ENCODE data around the gene CCDC178.

CCDC178 gene

DNA sequence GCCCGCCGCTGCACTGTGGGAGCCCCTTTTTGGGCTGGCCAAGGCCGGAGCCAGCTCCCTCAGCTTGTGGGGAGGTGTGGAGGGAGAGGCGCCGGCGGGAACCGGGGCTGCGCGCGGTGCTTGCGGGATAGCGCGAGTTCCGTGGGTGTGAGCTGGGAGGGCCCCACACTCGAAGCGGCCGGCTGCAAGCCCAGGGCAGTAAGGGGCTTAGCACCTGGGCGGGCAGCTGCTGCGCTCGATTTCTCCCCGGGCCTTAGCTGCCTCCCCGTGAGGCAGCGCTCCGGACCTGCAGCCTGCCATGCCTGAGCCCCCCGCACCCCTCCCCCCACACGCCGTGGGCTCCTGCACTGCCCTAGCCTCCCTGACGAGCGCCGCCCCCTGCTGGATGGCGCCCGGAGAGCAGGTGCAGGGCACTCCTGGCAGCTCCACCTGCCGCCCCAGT, 124.4 kb downstream of the CCDC178 start:
- no peak for TF ChIP-seq SPI1 (IDR thresholded peaks at IDR 0.05; ENCODE audit: borderline replicate concordance, low read depth)
- TF ChIP-seq POLR2AphosphoS5 (IDR thresholded peaks at IDR 0.05; ENCODE audit: low read depth): no peak
- TF ChIP-seq, protein P1, sequence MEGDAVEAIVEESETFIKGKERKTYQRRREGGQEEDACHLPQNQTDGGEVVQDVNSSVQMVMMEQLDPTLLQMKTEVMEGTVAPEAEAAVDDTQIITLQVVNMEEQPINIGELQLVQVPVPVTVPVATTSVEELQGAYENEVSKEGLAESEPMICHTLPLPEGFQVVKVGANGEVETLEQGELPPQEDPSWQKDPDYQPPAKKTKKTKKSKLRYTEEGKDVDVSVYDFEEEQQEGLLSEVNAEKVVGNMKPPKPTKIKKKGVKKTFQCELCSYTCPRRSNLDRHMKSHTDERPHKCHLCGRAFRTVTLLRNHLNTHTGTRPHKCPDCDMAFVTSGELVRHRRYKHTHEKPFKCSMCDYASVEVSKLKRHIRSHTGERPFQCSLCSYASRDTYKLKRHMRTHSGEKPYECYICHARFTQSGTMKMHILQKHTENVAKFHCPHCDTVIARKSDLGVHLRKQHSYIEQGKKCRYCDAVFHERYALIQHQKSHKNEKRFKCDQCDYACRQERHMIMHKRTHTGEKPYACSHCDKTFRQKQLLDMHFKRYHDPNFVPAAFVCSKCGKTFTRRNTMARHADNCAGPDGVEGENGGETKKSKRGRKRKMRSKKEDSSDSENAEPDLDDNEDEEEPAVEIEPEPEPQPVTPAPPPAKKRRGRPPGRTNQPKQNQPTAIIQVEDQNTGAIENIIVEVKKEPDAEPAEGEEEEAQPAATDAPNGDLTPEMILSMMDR (IDR thresholded peaks at IDR 0.05; ENCODE audit: insufficient read depth, low read length): no peak
- no peak for TF ChIP-seq REST (IDR thresholded peaks at IDR 0.05; ENCODE audit: insufficient replicate concordance, low read depth)
- TF ChIP-seq GABPA (IDR thresholded peaks at IDR 0.05; ENCODE audit: low read depth): no peak
- Histone ChIP-seq H3K27me3 (ENCODE audit: insufficient read depth, poor library complexity, severe bottlenecking) (no peaks in the 10 kb centered on the region), H3K27ac (replicated peaks) (no peak overlapping the region), H3K4me3 (replicated peaks; ENCODE audit: insufficient read depth, low read length) (no peak overlapping the region)
- no peak for DNase-seq (ENCODE audit: low read depth in 1 of 2, low spot score in 1 of 2)

GRCh38 chr18:33307520-33307919, 133.0 kb downstream of the CCDC178 start:
- Histone ChIP-seq H3K4me3 (replicated peaks; ENCODE audit: insufficient read depth, low read length) (no peak overlapping the region), H3K27ac (replicated peaks) (no peak overlapping the region), H3K27me3 (ENCODE audit: insufficient read depth, poor library complexity, severe bottlenecking) (no peaks in the 10 kb centered on the region)
- no peak for DNase-seq (ENCODE audit: low read depth in 1 of 2, low spot score in 1 of 2)
- TF ChIP-seq REST (IDR thresholded peaks at IDR 0.05; ENCODE audit: insufficient replicate concordance, low read depth) (no peak), GABPA (IDR thresholded peaks at IDR 0.05; ENCODE audit: low read depth) (no peak), POLR2AphosphoS5 (IDR thresholded peaks at IDR 0.05; ENCODE audit: low read depth) (no peak), SPI1 (IDR thresholded peaks at IDR 0.05; ENCODE audit: borderline replicate concordance, low read depth) (no peak)
- TF ChIP-seq, protein P1 (IDR thresholded peaks at IDR 0.05; ENCODE audit: insufficient read depth, low read length): no peak

GRCh38 chr18:33304277-33304676, 136.2 kb downstream of the CCDC178 start:
- TF ChIP-seq REST (IDR thresholded peaks at IDR 0.05; ENCODE audit: insufficient replicate concordance, low read depth): no peak
- no peak for TF ChIP-seq GABPA (IDR thresholded peaks at IDR 0.05; ENCODE audit: low read depth)
- no peaks in the 10 kb centered on the region for H3K27me3 ChIP-seq (ENCODE audit: insufficient read depth, poor library complexity, severe bottlenecking)
- H3K4me3 ChIP-seq (replicated peaks; ENCODE audit: insufficient read depth, low read length): no peak overlapping the region
- no peak for DNase-seq (ENCODE audit: low read depth in 1 of 2, low spot score in 1 of 2)
- H3K27ac ChIP-seq (replicated peaks): no peak overlapping the region

GRCh38 chr18:33291539-33291938, 149.0 kb downstream of the CCDC178 start:
- no peak overlapping the region for H3K4me3 ChIP-seq (replicated peaks; ENCODE audit: insufficient read depth, low read length)
- no peak overlapping the region for H3K27ac ChIP-seq (replicated peaks)
- H3K27me3 ChIP-seq (ENCODE audit: insufficient read depth, poor library complexity, severe bottlenecking): no peaks in the 10 kb centered on the region
- no peak for DNase-seq (ENCODE audit: low read depth in 1 of 2, low spot score in 1 of 2)
- TF ChIP-seq, protein P1 (IDR thresholded peaks at IDR 0.05; ENCODE audit: insufficient read depth, low read length): no peak

All from HL-60 (cell line).